22Rv1 (cell line): ENCODE results near the gene MSH2.
"Not testable (repeated sequence)": the region's sequence is repeated elsewhere in the genome, so short reads cannot be mapped to it uniquely, and the experiment has no call there.

ENCODE experiments used
- H3K27ac ChIP-seq: fragments of 450-650 bp; 2 replicates; pipeline ENCODE4 v1.5.1; 2017
- CTCF ChIP-seq: fragments of 450-650 bp; IDR thresholded peaks from 2 replicates; pipeline ENCODE4 v1.5.1; 2017; ENCODE audit warnings: mild to moderate bottlenecking
- ZFX ChIP-seq: fragments of 450-650 bp; IDR thresholded peaks from 2 replicates; pipeline ENCODE4 v1.6.1; 2017; ENCODE audit warnings: antibody characterized with exemption, borderline replicate concordance

Gene MSH2

DNA sequence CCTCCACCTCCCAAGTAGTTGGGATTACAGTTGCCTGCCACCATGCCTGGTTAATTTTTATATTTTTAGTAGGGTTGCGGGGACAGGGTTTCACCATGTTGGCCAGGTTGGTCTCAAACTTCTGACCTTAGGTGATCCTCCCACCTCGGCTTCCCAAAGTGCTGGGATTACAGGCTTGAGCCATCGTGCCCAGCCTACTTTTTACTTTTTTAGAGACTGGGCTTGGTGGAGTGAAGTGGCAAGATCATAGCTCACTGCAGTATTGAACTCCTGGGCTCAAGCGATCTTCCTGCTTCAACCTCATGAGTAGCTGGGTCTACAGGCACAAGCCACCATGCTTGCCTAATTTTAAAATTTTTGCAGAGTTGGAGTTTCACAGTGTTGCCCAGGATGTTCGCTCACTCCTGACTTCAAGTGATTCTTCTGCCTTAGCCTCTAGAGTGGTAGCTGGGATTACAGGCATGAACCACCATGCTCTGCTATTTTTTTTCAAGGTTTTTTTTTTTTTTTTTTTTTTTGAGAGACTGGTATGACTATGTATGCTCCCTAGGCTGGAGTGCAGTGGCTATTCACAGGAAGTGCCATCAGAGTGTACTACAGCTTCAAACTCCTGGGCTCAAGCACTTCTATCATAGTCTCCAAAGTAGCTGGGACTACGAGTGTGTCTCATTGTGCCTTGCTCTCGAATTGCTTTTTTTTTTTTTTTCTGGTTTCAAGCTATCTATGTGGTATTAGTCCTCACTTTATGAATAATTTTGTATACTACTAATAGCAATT lies 11.9 kb downstream of the MSH2 start:
- H3K27ac ChIP-seq: no peak overlapping the region
- TF ChIP-seq ZFX: no peak
- no peak for TF ChIP-seq CTCF

DNA sequence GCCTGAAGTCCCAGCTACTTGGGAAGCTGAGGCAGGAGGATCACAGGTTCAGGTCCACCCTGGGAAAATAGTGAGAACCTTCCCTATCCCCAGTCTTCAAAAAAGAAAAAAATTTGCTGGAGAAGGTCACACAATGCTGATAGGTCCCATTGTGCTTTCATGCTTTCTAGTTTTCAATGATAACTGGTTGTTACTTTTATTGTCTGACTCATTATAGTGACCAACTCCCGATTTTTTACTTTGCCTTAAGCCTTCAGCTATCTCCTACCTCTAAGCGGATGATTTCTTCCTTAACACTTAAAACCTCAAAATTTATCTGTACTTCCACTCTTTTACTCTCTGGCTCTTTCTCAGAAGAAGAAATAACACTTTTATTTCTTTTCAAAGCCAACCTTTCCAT lies 17.3 kb downstream of the MSH2 start:
- H3K27ac ChIP-seq: no peak overlapping the region
- TF ChIP-seq CTCF (no peak), ZFX (no peak)

DNA sequence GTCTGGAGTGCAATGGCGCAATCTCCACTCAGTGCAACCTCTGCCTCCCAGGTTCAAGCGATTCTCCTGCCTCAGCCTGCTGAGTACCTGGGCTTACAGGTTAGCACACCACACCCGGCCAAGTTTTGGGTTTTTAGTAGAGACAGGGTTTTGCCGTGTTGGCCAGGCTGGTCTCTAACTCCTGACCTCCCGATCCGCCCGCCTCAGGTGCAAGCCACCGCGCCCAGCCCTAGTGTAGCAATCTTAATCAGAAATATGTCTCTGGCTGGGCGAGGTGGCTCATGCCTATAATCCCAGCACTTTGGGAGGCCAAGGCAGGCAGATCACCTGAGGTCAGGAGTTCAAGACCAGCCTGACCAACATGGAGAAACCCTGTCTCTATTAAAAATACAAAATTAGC lies 17.7 kb downstream of the MSH2 start:
- H3K27ac ChIP-seq: not testable (repeated sequence)

DNA sequence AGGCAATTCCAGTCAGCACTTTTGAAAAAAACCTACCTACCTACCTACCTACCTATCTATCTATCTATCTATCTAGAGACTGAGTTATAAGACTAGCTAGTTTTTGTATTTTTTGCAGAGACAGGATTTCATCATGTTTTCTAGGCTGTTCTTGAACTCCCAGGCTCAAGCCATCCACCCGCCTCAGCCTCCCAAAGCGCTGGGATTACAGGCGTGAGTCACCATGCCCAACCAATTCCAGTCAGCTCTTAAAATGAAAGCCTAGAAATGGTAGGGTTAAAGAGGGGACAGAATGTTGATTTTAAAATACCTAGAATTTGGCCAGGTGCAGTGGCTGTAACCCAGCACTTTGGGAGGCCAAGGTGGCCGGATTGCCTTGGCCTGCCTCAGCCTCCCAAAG lies 19.1 kb downstream of the MSH2 start:
- H3K27ac ChIP-seq: no peak overlapping the region
- no peak for TF ChIP-seq CTCF
- no peak for TF ChIP-seq ZFX

DNA sequence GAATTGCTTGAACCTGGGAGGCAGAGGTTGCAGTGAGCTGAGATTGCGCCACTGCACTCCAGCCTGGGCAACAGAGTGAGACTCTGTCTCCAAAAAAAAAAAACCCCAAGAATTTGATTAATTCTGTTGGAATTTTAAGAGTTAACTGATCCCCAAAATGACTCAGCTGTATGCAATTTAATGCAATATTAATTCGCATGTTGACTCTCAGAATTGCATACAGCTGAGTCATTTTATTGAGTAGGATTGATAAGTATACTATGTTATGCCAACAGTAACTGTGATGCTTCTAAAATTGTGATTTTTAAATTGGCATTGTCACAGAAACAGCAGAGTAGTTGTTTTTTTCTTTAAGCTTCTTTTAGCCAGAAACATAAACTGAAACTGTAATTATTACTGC lies 19.6 kb downstream of the MSH2 start:
- TF ChIP-seq CTCF (no peak), ZFX (no peak)
- no peak overlapping the region for H3K27ac ChIP-seq

DNA sequence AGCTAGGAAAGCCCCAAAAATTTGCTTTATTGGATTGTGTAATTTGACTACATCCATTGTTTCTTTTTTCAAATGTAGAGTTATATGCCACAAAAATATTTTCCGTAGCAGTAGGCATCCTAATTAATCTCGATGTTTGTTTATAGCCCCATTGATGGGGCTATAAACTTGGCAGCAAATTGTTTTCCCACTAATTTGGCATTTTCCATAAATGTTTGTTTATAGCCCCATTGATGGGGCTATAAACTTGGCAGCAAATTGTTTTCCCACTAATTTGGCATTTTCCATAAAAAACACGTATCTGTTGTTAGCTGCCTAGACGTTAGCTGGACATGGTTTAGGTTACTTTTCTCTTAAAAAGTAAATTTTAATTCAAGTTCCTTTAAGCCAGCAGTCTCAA lies 23.8 kb downstream of the MSH2 start:
- TF ChIP-seq CTCF (no peak), ZFX (no peak)
- H3K27ac ChIP-seq: no peak overlapping the region

DNA sequence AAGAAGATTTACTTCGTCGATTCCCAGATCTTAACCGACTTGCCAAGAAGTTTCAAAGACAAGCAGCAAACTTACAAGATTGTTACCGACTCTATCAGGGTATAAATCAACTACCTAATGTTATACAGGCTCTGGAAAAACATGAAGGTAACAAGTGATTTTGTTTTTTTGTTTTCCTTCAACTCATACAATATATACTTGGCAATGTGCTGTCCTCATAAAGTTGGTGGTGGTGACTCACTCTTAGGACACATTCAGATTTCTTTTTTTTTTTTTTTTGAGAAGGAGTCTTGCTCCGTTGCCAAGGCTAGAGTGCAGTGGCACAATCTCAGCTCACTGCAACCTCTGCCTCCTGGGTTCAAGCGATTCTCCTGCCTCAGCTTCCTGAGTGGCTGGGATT lies 26.8 kb downstream of the MSH2 start:
- H3K27ac ChIP-seq: no peak overlapping the region
- TF ChIP-seq ZFX (no peak), CTCF (no peak)

- not testable (repeated sequence) for H3K27ac ChIP-seq
Measured at GRCh38 chr2:47433006-47433405, 30.1 kb downstream of the MSH2 start.

DNA sequence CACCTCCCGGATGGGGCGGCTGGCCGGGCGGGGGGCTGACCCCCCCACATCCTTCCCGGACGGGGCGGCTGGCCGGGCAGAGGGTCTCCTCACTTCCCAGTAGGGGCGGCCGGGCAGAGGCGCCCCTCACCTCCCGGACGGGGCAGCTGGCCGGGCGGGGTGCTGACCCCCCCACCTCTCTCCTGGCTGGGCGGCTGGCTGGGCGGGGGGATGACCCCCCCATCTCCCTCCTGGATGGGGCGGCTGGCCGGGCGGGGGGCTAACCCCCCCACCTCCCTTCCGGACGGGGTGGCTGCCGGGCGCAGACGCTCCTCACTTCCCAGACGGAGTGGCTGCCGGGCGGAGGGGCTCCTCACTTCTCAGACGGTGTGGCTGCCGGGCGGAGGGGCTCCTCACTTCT lies 30.5 kb downstream of the MSH2 start:
- H3K27ac ChIP-seq: not testable (repeated sequence)
